NOMO-1 (cell line): Measurements from ENCODE around the gene ZC3H4.
"Not testable (repeated sequence)": the region's sequence is repeated elsewhere in the genome, so short reads cannot be mapped to it uniquely, and the experiment has no call there.

Experiments used
- DNase-seq, 2 experiments: peaks; one replicate each; lab custom pipeline; 2025; ENCODE audit not compliant: unreplicated experiment in 2 of 2; lab: John Stamatoyannopoulos, UW

The ZC3H4 gene

GRCh38 chr19:47086280-47086679 lies 27.3 kb downstream of the ZC3H4 start:
- no peak for DNase-seq

- no peak for DNase-seq
These were observed 28.6 kb downstream of the ZC3H4 start for GRCh38 chr19:47084879-47085439.

- no peak for DNase-seq
These were observed 31.1 kb downstream of the ZC3H4 start for GRCh38 chr19:47082493-47082892.

- no peak for DNase-seq
These were observed 32.5 kb downstream of the ZC3H4 start for GRCh38 chr19:47081095-47081494.

GRCh38 chr19:47078351-47078750 lies 35.2 kb downstream of the ZC3H4 start:
- DNase-seq = not testable (repeated sequence)

- DNase-seq = no peak
These were observed 37.6 kb downstream of the ZC3H4 start for GRCh38 chr19:47075941-47076340.

- peak; percentile 42 to 50 for DNase-seq
These were observed 38.3 kb downstream of the ZC3H4 start for GRCh38 chr19:47075179-47075810.

GRCh38 chr19:47074621-47075020 lies 39.0 kb downstream of the ZC3H4 start:
- DNase-seq = no peak

- DNase-seq = no peak
These were observed 40.0 kb downstream of the ZC3H4 start for GRCh38 chr19:47073574-47073973.

GRCh38 chr19:47072323-47072722 lies 41.3 kb downstream of the ZC3H4 start:
- DNase-seq = no peak

- no peak for DNase-seq
These were observed 41.8 kb downstream of the ZC3H4 start for GRCh38 chr19:47071731-47072130.

- no peak for DNase-seq
These were observed 42.8 kb downstream of the ZC3H4 start for GRCh38 chr19:47070756-47071155.

GRCh38 chr19:47069795-47070194 lies 43.8 kb downstream of the ZC3H4 start:
- DNase-seq = no peak

GRCh38 chr19:47068876-47069406 lies 44.6 kb downstream of the ZC3H4 start:
- DNase-seq = no peak

- no peak for DNase-seq
These were observed 45.3 kb downstream of the ZC3H4 start for GRCh38 chr19:47068246-47068645.

- no peak for DNase-seq
These were observed 46.2 kb downstream of the ZC3H4 start for GRCh38 chr19:47067215-47067847.

- DNase-seq = no peak
These were observed 47.0 kb downstream of the ZC3H4 start for GRCh38 chr19:47066376-47067214.

- no peak for DNase-seq
These were observed 48.3 kb downstream of the ZC3H4 start for GRCh38 chr19:47065242-47065641.

GRCh38 chr19:47063874-47064273 lies 49.7 kb downstream of the ZC3H4 start:
- DNase-seq = no peak

- no peak for DNase-seq
These were observed 55.0 kb downstream of the ZC3H4 start for GRCh38 chr19:47058621-47059022.

- no peak for DNase-seq
These were observed 56.2 kb downstream of the ZC3H4 start for GRCh38 chr19:47057328-47057727.
